ENCODE measurements around the gene DPRX.

DPRX gene, protein sequence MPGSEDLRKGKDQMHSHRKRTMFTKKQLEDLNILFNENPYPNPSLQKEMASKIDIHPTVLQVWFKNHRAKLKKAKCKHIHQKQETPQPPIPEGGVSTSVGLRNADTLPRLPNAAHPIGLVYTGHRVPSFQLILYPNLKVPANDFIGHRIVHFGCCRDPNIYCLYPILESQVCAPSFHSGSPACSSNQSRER

DNA sequence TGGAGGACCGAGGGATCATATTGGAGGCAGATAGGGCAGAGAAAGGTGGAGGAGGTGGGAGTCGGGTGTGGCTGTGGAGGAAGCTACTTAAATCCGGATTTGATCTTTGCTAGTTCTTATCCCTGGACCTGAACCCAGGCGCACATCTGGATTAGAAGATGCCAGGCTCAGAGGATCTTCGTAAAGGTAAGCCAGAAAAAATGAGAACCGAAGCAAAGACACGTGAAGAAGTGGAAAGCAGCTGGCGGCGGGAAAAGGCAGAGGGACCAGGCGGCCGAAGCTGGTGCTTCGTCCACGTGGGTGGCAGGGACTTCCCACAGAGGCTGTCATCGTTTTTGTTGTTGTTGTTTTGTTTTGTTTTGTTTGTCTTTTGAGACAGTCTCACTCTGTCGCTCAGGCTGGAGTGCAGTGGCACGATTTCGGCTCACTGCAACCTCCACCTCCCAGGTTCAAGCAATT is at the start of gene DPRX:
Gene DPRX, plus strand, starts transcription at position 51 of the 459 bp plus-strand sequence. Its CDS starts 108 bp downstream, at position 159.
- in situ Hi-C loops (cut with MboI; ENCODE audit: low sequenced_read_pairs) = no loop called here

DNA sequence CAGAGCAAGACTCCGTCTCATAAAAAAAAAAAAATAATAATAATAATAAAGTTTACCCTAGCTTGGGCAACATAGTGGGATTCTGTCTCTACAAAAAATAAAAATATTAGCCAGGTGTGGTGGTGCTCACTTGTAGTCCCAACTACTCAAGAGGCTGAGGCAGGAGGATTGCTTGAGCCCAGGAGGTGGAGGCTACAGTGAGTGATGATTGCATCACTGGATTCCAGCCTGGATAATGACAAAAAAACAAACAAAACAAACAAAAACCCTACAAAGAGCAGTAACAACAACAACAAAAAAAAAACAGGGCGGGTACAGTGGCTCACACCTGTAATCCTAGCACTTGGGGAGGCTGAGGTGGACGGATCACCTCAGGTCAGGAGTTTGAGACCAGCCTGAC is 48.6 kb upstream of the DPRX start:
- in situ Hi-C loops (cut with MboI; ENCODE audit: low sequenced_read_pairs) = no loop called here

DNA sequence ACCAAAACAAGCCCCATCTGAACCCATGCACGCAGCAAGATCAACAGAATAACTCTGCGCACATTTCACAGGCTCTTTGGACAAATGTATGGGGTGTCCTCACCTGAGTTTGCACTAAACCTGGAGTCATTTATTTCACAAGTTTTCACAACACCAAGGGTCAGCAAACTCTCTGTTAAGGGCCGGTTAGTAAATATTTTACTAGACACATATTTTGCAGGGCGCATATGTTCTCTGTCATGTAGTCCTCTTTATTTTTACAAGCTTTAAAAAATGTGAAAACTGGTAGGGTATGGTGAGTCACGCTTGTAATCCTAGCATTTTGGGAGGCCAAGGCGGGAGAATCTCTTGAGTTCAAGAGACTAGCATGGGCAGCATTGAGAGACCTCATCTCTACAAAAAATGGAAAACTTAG is 45.5 kb upstream of the DPRX start:
- in situ Hi-C loops (cut with MboI; ENCODE audit: low sequenced_read_pairs) = no loop called here

DNA sequence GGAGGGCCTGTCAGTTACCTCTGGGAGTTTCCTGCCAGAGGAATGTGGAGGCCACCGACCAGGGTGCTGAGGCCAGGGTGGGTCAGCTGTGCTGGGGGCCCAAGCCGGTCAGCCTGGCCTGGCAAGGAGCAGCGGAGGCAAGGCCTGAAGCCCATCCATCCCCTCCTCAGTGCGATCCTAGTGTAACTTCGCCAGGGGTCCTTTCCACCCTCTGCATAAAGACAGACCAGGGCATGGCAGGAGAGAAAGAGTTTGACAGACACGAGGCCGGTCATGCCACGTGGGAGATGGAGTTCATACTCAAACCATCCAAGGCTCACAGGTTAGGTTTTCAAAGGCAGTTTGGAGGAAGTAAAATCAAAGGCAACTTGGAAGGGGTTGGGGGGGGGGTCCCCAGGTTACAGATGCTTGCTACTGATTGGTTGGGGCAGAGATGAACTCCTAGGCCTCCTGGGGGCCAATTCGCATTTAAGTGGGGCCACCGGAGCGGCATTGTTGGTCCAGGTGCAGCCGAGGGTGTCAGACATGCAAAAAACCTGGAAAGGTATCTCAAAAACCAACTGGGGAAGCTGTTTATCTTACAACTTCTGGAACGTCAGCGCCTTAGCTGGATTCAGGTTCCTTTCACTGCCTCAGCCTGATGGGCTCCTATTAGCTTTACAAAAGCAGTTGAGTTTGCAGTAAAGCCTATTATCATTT is 36.8 kb upstream of the DPRX start:
- in situ Hi-C loops (cut with MboI; ENCODE audit: low sequenced_read_pairs) = no loop called here

DNA sequence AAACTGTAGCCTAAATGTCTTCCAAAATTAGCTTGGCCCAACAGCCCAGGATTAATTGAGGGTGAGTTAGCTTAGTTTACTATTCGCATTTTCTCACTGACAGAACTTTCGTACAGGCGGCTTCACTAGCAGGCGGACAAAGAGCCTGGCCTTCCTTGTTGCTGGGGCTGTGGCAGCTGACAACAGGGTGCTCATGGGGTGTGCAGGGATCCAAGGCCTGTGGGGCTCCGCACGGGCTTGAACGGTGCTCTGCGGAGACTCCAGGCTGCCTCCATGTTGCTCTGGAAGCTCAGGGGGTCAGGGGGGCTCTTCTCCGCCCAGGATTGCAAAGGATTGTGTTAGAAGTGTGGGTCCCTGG is 36.3 kb upstream of the DPRX start:
- in situ Hi-C loops (cut with MboI; ENCODE audit: low sequenced_read_pairs) = no loop called here

DNA sequence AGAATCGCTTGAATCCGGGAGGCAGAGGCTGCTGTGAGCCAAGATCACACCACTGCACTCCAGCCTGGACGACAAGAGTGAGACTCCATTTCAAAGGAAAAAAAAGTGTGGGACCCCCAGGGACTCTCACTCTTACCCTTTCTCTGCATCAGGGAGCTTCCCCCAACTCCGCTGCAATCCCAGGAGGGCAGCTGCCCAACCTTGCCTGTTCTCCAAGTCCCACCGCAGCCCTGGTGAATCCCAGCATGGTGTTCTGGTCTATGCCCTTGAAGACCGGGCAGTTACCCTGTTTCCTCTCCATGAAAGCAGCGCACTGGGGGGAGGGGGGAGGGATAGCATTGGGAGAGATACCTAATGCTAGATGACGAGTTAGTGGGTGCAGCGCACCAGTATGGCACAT is 35.7 kb upstream of the DPRX start:
- in situ Hi-C loops (cut with MboI; ENCODE audit: low sequenced_read_pairs) = no loop called here

DNA sequence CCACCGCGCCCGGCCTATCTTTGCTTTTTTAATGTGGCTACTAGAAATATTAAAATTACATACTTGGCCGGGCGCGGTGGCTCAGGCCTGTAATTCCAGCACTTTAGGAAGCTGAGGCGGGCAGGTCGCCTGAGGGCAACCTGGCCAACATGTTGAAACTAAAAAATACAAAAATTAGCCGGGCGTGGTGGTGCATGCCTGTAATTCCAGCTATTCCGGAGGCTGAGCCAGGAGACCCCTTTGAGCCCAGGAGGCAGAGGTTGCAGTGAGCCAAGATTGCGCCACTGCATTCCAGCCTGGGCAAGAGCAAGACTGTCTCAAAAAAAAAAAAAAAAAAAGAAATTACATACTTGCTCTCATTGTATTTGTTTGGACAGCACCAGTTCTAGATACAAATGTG is 34.8 kb upstream of the DPRX start:
- in situ Hi-C loops (cut with MboI; ENCODE audit: low sequenced_read_pairs) = no loop called here

DNA sequence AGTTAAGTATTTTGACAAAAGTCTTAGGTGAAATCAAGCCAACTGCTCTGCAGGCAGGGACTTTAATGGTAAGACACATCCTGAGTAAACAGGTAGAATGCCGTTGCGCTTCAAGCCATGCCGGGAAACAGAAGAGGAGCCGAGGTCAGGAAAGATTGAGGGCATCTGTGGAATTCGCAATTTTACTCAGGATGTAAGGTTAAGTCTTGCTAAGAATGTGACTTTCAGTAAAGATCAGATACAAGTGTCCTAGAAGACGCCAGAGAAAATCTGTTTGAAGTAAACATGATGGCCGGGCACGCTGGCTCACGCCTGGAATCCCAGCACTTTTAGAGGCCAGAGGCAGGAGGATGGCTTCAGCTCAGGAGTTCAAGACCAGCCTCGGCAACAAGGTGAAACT is 33.4 kb upstream of the DPRX start:
- in situ Hi-C loops (cut with MboI; ENCODE audit: low sequenced_read_pairs) = no loop called here

DNA sequence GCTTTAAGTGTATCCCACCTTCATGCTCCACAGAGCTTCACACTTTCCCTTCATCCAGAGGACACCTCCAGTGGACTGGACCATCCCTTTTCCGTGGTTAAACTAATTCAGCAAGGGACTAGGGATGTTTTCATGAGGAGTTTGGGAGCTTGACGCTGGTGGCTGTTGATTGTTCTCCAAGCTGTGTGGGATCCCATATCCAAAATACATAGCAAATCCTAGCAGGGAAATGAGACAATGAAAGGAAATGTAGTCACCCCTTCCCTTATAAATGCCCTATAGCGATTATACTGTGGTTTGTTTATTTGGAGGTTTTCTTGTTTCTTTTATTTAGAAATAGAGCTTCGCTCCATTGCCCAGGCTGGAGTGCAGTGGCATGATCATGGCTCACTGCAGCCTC is 31.6 kb upstream of the DPRX start:
- in situ Hi-C loops (cut with MboI; ENCODE audit: low sequenced_read_pairs) = no loop called here

DNA sequence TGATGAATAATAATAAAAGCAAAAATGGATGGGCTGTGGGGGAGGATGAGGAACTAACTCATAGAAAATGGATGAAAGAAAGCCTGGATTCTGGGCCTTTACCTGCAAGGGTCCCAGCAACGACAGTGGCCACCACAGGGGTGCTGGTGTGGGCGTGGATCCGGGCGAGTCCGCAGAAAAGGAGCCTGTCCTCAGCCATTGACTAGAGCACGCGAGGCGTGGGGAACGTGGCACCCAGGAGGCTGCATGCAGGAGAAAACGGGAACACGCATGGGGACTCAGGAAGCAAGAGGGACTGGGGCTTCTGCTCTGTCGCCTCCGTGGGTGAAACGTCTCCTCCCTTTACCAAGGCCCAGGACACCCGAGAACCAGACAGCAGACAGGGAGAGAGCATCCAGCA is 25.8 kb upstream of the DPRX start:
- in situ Hi-C loops (cut with MboI; ENCODE audit: low sequenced_read_pairs) = no loop called here

DNA sequence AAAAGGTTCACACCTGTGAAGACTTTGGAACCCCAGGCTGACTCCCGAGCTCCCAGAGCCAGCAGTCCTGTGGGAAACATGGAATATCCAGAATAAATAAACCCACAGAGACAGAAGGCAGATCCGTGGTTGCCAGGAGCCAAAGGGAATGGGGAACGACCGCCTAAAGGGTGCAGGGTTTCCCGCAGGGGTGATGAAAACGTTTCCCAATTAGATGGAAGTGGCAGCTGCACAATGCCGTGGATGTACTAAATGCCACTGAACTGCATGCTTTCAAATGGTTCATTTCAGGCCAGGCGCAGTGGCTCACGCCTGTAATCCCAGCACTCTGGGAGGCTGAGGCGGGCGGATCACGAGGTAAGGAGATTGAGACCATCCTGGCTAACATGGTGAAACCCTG is 23.4 kb upstream of the DPRX start:
- in situ Hi-C loops (cut with MboI; ENCODE audit: low sequenced_read_pairs) = no loop called here

DNA sequence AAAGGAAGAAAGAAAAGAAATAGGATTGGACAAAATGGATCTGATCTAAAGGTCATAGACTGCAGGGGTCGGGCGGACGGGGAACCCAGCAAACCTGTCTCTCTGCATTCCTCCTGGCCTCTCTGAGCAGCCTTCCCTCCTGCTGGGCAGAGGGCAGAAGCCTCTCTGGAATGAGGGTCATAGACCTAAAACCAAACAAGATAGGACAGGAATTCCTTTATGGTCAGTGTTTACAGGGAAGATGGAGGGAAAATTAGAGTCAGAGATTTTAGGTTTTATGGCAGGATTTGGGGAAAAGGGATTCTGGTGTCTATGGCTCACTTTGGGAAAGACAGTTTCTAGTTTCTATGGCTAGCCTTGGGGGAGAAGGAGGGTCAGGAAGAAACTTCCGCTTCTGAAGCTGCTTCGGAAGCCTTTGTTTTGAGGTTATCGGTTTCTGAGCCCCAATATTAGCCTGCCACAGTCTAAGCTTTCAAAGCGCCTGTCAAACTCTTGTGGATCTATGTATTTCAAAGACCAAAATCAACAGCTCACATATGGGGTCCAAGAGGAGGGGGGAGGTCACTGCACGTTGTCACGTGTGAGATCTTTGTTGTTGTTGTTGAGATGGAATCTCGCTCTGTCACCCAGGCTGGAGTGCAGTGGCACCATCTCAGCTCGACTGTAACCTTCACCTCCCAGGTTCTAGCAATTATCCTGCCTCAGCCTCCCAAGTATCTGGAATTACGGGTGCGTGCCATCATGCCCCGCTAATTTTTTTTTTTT is 18.9 kb upstream of the DPRX start:
- in situ Hi-C loops (cut with MboI; ENCODE audit: low sequenced_read_pairs) = no loop called here

DNA sequence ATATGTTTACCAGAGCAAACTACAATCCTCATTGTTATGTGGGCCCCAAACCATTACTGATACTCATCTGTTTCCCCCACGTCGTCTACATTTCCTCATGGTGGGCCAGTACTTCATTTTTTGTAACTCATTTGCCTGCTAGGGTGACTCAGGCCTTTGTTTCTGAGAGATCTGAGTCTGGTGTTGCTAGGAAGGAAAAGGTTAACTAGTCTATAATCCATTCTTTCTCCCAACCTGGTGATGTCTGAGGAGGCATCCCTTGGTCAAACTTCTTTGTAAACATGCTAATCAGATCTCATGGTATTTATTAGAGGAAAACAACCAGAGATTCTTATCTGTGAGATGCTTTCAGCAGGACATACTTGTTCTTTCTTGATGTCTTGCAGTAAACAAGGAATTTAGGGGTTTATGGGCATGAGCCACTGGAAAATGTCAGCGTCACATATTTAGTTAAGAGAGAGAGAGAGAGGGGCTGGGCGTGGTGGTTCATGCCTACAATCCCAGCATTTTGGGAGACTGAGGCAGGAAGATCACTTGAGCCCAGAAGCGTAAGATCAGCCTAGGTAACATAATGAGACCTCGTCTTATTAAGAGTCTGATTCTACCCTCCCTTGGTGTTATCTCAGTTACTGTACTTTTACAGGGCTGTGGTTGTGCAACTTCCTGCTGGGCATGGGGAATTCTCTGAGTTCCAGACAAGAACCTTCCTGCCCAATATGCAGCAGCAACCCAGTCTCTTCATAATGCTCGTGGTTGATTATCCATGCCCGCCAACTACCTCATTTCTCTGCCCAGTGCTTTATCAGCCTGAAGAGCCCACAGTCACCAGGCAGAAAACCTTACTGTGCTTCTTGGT is 9.7 kb upstream of the DPRX start:
- in situ Hi-C loops (cut with MboI; ENCODE audit: low sequenced_read_pairs) = no loop called here

DNA sequence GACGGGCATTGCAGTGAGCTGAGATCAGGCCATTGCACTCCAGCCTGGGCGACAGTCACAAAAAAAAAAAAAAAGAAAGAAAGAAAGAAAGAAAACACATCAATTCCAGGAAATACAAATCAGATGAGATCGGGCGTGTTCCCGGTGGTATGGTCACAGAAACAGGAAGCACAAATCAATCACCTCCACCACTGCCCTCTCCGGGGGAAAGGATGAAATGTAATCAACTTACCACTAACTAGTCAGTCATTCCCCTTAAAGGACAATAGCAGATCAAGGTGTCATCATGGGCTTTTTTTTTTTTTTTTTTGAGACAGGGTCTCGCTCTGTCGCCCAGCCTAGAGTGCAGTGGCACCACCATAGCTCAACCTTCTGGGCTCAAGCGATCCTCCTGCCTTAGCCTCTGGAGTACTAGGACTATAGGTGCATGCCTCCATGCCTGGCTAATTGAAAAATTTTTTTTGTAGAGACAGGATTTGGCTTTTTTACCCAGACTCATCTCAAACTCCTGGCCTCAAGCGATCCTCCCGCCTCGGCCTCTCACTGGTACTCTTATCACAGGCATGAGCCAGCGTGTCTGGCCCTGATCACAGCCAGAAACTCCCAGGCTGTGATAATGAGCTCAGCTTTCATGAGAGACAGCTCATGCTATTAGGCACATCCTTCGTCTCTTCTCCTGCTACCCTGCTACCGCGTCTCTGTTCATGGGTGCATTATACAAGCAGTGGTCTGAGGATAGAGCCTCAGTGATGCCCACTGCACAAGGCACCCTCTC is 6.8 kb upstream of the DPRX start:
- in situ Hi-C loops (cut with MboI; ENCODE audit: low sequenced_read_pairs) = no loop called here

DNA sequence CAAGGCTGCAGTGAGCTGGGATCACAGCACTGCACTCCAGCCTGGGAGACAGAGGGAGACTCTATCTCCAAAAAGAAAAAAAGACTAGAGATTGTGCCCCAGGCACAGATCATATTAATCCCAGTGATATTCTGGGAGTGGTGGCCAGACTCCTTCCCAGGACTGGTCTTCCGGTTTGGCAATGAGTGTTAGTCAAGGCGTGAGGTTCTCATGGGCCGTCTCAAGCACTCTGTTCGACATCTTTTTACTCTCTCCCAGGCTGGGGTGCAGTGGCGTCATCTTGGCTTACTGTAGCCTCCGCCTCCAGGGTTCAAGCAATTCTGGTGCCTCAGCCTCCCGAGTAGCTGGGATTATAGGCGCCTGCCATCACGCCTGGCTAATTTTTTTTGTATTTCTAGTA is 5.3 kb upstream of the DPRX start:
- in situ Hi-C loops (cut with MboI; ENCODE audit: low sequenced_read_pairs) = no loop called here

DNA sequence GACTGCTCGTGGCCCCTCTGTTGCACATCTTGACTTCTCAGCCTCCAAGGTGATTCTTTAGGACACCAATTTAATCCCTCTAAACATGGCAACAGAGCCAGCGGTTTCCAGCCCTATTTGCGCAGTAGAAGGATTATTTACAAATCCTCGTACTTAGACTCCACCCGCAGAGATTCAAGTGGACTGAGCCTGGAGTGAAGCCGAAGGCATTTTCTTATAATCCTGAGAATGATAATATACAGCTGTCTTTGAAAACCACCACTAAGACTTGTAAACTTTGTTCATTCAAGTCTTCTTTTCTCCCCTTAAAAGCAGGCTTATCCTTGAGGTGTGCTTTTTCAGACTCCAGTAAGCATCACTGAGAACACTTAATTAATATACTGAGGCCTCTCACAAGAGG is 4.8 kb upstream of the DPRX start:
- in situ Hi-C loops (cut with MboI; ENCODE audit: low sequenced_read_pairs) = no loop called here

DNA sequence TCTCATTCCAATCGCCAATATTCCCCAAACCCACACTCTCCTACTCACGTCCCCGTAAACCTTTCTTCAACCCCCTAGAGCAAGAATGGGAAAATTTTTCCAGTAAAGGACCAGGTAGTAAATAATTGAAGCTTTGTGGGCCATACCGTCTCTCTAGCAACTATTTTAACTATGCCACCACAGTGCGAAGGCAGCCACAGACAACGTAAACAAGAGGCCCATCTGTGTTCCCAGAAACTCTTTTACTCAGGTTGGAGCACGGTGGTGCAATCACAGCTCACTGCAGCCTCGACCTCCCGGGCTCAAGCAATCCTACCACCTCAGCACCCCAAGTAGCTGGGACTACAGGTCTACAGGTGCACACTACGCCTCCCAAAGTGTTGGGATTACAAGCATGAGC is 3.0 kb downstream of the DPRX start:
- in situ Hi-C loops (cut with MboI; ENCODE audit: low sequenced_read_pairs) = no loop called here

DNA sequence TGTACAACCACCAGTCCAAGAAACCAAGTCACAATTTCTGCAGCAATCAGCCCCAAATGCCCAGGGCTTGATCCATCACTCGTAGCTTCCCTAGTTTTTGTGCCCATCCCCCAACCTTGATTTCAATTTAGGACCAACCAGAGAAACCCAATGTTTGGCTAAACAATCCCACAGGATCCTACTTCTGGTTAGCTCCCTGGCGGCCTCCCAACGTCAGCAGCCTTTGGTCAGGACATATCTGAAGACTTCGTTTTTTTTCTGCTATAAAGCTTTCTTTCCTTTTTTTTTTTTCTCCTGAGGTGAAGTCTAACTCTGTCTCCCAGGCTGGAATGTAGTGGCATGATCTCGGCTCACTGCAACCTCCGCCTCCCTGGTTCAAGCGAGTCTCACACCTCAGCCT is 7.7 kb downstream of the DPRX start:
- in situ Hi-C loops (cut with MboI; ENCODE audit: low sequenced_read_pairs) = no loop called here

DNA sequence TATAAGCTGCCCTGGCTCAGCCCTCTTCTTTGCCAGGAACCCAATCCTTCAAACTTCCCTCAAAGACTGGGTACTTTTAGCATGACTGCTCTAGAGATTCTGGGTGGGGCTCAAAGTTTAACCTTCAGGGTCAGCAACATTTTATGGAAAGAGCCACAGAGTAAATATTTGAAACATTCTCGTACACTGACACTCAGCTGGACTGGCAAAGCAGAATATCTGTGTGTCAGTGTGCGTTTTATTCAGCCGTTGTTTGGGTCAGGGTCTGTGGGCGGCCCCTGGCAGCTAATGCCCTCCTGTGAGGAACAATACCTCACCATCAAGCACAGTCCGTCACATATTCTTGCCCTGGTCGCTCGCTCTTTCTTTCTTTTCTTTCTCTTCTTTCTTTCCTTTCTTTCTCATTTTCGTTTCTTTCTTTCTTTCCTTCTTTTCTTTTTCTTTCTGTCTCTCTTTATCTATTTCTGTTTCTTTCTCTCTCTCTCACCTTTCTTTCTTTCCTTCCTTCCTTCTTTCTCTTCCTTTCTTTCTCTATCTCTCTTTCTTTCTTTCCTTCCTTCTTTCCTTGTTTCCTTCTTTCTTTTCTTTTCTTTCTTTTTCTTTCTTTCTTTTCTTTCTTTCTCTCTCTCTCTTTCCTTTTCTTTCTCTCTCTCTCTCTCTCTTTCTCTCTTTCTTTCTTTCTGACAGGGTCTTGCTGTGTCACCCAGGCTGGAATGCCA is 10.7 kb downstream of the DPRX start:
- in situ Hi-C loops (cut with MboI; ENCODE audit: low sequenced_read_pairs) = no loop called here

All from HL-60/S4 (cell line).